ENCODE results near the gene RASA2.

RASA2 gene

DNA sequence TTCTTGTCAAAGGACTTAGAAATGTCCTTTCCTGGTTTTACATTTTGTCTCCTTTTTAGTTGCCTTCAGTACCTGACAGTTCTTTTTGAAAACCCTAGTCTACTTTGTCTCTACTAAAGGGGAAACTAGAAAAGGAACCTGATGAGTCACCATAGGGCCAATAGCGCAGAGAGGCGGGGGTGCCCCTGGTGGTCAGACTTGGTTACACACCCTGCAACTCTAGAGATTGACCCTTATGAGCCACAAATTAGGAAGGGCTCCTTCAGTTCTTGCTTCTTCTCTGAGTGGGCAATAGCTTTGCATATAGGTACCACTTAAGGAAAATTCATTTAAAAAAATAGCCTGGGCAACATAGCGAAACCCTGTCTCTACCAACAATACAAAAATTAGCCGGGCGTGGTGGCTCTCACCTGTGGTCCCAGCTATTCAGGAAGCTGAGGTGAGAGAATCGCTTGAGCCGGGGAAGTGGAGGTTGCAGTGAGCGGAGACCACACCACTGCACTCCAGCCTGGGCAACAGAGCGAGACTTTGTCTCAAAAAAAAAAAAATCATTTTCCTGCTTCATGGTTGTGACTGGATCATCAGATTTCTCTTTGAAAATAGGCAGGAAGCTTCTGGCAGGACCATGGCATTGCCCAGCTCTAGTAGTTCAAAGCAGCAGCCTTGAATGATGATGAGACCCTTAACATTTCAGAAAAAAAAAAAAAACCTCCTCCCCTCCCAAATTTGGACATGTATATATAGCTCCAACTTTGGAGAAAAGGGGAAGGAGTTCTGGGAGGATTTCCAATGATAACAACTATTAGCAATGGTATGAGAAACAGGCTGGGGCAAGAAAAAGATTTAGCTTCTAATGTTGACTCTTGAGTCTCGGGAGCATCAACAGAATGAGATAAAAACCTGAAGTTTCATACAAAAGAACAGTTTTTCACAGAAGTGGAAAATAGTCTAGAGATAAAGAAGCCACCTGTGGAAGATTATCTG is 45.2 kb upstream of the RASA2 start:
- no peak overlapping the region for H2AFZ ChIP-seq (ENCODE audit: low read length)
- H3K4me1 ChIP-seq (ENCODE audit: low read length) = peaks cover 68% of the 10 kb centered on the region
- peak; percentile 64 for DNase-seq
- peaks cover 100% of the 10 kb centered on the region for H3K79me2 ChIP-seq (ENCODE audit: low read length)
- peak overlapping the region; percentile 32; the same call in 1 of the 2 replicates for H3K27ac ChIP-seq (ENCODE audit: low read length)
- H3K9me3 ChIP-seq (replicated peaks; ENCODE audit: insufficient read depth, low read length) = no peaks in the 10 kb centered on the region
- TF ChIP-seq EZH2phosphoT487 (IDR thresholded peaks at IDR 0.05; ENCODE audit: low read length) = no peak
- TF ChIP-seq, protein P1, sequence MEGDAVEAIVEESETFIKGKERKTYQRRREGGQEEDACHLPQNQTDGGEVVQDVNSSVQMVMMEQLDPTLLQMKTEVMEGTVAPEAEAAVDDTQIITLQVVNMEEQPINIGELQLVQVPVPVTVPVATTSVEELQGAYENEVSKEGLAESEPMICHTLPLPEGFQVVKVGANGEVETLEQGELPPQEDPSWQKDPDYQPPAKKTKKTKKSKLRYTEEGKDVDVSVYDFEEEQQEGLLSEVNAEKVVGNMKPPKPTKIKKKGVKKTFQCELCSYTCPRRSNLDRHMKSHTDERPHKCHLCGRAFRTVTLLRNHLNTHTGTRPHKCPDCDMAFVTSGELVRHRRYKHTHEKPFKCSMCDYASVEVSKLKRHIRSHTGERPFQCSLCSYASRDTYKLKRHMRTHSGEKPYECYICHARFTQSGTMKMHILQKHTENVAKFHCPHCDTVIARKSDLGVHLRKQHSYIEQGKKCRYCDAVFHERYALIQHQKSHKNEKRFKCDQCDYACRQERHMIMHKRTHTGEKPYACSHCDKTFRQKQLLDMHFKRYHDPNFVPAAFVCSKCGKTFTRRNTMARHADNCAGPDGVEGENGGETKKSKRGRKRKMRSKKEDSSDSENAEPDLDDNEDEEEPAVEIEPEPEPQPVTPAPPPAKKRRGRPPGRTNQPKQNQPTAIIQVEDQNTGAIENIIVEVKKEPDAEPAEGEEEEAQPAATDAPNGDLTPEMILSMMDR (IDR thresholded peaks at IDR 0.05; ENCODE audit: low read length) = peak; percentile 76
- H3F3A ChIP-seq (ENCODE audit: insufficient read depth, low read length) = peaks cover 98% of the 10 kb centered on the region
- peaks cover 85% of the 10 kb centered on the region for H4K20me1 ChIP-seq (ENCODE audit: insufficient read depth, low read length)
- H3K9me2 ChIP-seq (replicated peaks; ENCODE audit: insufficient read depth, low read length) = no peaks in the 10 kb centered on the region
- peaks cover 58% of the 10 kb centered on the region for H3K36me3 ChIP-seq (replicated peaks; ENCODE audit: insufficient read depth, low read length)
- H3K9ac ChIP-seq (ENCODE audit: low read length) = no peak overlapping the region
- no peak overlapping the region for H3K4me2 ChIP-seq (ENCODE audit: low read depth, low read length)
- H3K27me3 ChIP-seq (replicated peaks; ENCODE audit: insufficient read depth, low read length) = no peaks in the 10 kb centered on the region
- no peak overlapping the region for H3K4me3 ChIP-seq (ENCODE audit: low read length)

- Histone ChIP-seq H3K9me3 (replicated peaks; ENCODE audit: insufficient read depth, low read length) (no peaks in the 10 kb centered on the region), H3K9me2 (replicated peaks; ENCODE audit: insufficient read depth, low read length) (no peaks in the 10 kb centered on the region), H3K4me1 (ENCODE audit: low read length) (peaks cover 64% of the 10 kb centered on the region), H3K27me3 (replicated peaks; ENCODE audit: insufficient read depth, low read length) (no peaks in the 10 kb centered on the region), H2AFZ (ENCODE audit: low read length) (no peak overlapping the region), H3K79me2 (ENCODE audit: low read length) (peaks cover 100% of the 10 kb centered on the region), H3K9ac (ENCODE audit: low read length) (no peak overlapping the region), H4K20me1 (ENCODE audit: insufficient read depth, low read length) (peaks cover 85% of the 10 kb centered on the region), H3F3A (ENCODE audit: insufficient read depth, low read length) (peaks cover 98% of the 10 kb centered on the region), H3K36me3 (replicated peaks; ENCODE audit: insufficient read depth, low read length) (peaks cover 62% of the 10 kb centered on the region), H3K4me2 (ENCODE audit: low read depth, low read length) (no peak overlapping the region), H3K27ac (ENCODE audit: low read length) (no peak overlapping the region), H3K4me3 (ENCODE audit: low read length) (no peak overlapping the region)
- TF ChIP-seq EZH2phosphoT487 (IDR thresholded peaks at IDR 0.05; ENCODE audit: low read length) = no peak
- DNase-seq = no peak
These were observed 44.4 kb upstream of the RASA2 start for GRCh38 chr3:141442446-141442845.

DNA sequence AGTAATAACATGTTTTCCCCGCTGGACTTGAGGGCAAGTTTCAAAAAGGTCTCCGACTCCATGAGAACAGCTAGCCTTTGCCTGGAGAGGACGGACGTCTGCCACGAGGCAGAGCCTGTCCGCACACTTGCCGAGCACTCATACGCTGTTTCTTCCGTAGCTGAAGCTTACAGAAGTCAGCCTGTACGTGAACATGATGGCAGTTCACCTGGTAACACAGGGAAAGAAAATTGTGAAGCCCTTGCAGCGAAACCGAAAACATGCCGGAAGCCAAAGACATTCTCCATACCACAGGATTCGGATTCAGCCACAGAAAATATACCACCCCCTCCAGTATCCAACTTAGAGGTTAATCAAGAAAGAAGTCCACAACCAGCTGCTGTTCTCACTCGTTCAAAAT is 43.9 kb upstream of the RASA2 start:
- DNase-seq = no peak
- peaks cover 98% of the 10 kb centered on the region for H3F3A ChIP-seq (ENCODE audit: insufficient read depth, low read length)

More for the DNA sequence above, 43.9 kb upstream of the RASA2 start:
- no peaks in the 10 kb centered on the region for H3K9me2 ChIP-seq (replicated peaks; ENCODE audit: insufficient read depth, low read length)
- H3K4me3 ChIP-seq (ENCODE audit: low read length) = no peak overlapping the region
- no peak overlapping the region for H2AFZ ChIP-seq (ENCODE audit: low read length)
- TF ChIP-seq EZH2 (optimal IDR thresholded peaks at IDR 0.05; ENCODE audit: low read depth, low read length) = no peak
- TF ChIP-seq, protein P1 (IDR thresholded peaks at IDR 0.05; ENCODE audit: low read length) = no peak
- no peak for TF ChIP-seq EZH2phosphoT487 (IDR thresholded peaks at IDR 0.05; ENCODE audit: low read length)
- H3K27me3 ChIP-seq (replicated peaks; ENCODE audit: insufficient read depth, low read length) = no peaks in the 10 kb centered on the region
- H3K79me2 ChIP-seq (ENCODE audit: low read length) = peaks cover 100% of the 10 kb centered on the region
- H3K27ac ChIP-seq (ENCODE audit: low read length) = no peak overlapping the region
- no peak overlapping the region for H3K4me2 ChIP-seq (ENCODE audit: low read depth, low read length)
- H4K20me1 ChIP-seq (ENCODE audit: insufficient read depth, low read length) = peaks cover 87% of the 10 kb centered on the region
- peaks cover 65% of the 10 kb centered on the region for H3K36me3 ChIP-seq (replicated peaks; ENCODE audit: insufficient read depth, low read length)
- H3K4me1 ChIP-seq (ENCODE audit: low read length) = peaks cover 62% of the 10 kb centered on the region
- no peak overlapping the region for H3K9ac ChIP-seq (ENCODE audit: low read length)
- no peaks in the 10 kb centered on the region for H3K9me3 ChIP-seq (replicated peaks; ENCODE audit: insufficient read depth, low read length)
